Osteocyte (in vitro differentiated cells): Measurements from ENCODE around the gene DLAT. TPM values are rescaled to one million over a fixed set of nuclear protein-coding genes. Genes with fewer than 3 reads are reported as not detected.
A peak's percentile ranks its signal among the peaks of the same experiment; 100 is the strongest.

Source experiments
- DNase-seq: peaks from one replicate; pipeline ENCODE4 v3.0.0; 2021; ENCODE audit warnings: mixed read lengths; ENCODE audit not compliant: unreplicated experiment; ENCODE audit errors: extremely low spot score
- H3K27ac Mint-ChIP-seq: one replicate; pipeline ENCODE4 v1.8.0; 2021; ENCODE audit warnings: mild to moderate bottlenecking, mixed read lengths; ENCODE audit not compliant: unreplicated experiment
- H3K27me3 Mint-ChIP-seq: one replicate; pipeline ENCODE4 v1.8.0; 2021; ENCODE audit warnings: mixed read lengths; ENCODE audit not compliant: unreplicated experiment
- H3K36me3 Mint-ChIP-seq: one replicate; pipeline ENCODE4 v1.8.0; 2021; ENCODE audit warnings: mixed read lengths; ENCODE audit not compliant: unreplicated experiment
- H3K4me1 Mint-ChIP-seq: one replicate; pipeline ENCODE4 v1.8.0; 2021; ENCODE audit warnings: mixed read lengths; ENCODE audit not compliant: unreplicated experiment
- H3K4me3 Mint-ChIP-seq: one replicate; pipeline ENCODE4 v1.8.0; 2021; ENCODE audit warnings: mild to moderate bottlenecking, moderate library complexity, mixed read lengths; ENCODE audit not compliant: unreplicated experiment
- H3K9me3 Mint-ChIP-seq: one replicate; pipeline ENCODE4 v1.8.0; 2021; ENCODE audit warnings: mixed read lengths; ENCODE audit not compliant: unreplicated experiment
- long read RNA-seq: library from polyadenylated mRNA; unstranded; transcript quantifications from one replicate; pipeline ENCODE4 v2.0.0, GENCODE V29; 2021
- total RNA-seq: library from RNA; stranded (reverse); gene quantifications from 2 replicates; pipeline ENCODE4 v1.2.1, GENCODE V29; 2021
- TF ChIP-seq, protein P1 (sequence below): fragments of 200-600 bp; sonication (generic); IDR thresholded peaks from 2 replicates; pipeline ENCODE4 v1.5.0; 2021; ENCODE audit warnings: antibody characterized with exemption, mild to moderate bottlenecking, moderate library complexity

The DLAT gene
- total RNA-seq, result 26.3 and 26.4 TPM in 2 replicates
- long read RNA-seq, full-length matches to known transcripts, result 68 of 85 reads
- long read RNA-seq, partial matches to known transcripts, result 11 of 85 reads
- long read RNA-seq, other reads (novel, unspliced or antisense), result 6 of 85 reads

DNA sequence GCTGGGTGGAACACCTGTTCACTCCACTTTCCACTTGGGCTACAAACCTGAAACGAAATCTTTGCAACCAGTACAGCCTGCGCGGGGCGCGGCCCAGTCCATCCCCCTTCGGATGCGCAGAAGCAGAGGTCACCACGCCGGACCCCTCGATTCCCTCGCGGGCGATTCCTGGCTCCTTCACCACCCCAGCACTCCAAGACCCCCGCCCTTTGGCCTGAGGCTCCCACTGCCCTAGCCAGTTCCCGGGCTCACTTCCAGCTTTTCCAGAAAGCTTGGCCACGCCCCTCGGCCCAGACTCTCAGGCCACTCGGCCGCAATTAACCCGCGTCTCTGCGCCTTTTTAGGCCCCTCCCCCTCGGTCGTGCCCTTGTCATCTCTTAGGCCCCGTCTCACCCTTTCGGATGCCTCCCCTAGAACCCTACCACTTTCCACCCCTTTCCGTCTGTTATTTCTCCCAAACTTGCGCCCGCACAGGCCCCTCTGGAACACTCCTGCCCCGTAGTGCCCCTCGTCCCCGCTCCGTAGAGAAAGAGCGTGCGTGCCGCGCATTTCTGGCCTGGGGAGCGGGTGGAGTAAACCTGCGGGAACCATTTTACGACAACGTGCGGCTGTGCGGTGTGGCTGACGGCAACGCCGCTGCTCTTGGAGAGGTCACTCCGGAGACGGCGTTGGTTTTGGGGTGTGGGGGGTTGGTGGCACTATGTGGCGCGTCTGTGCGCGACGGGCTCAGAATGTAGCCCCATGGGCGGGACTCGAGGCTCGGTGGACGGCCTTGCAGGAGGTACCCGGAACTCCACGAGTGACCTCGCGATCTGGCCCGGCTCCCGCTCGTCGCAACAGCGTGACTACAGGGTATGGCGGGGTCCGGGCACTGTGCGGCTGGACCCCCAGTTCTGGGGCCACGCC lies at the start of gene DLAT:
DLAT (plus strand) TSS at position 636 of the 906 bp plus-strand sequence; CDS start at position 701, 65 bp downstream.
- Mint-ChIP-seq H3K4me1 (peaks cover 19% of the 10 kb centered on the region), H3K27me3 (no peaks in the 10 kb centered on the region), H3K4me3 (peak within 1 kb of the TSS; percentile 99), H3K27ac (peak within 1 kb of the TSS; percentile 95), H3K9me3 (no peaks in the 10 kb centered on the region), H3K36me3 (peaks cover 24% of the 10 kb centered on the region)
- peak; percentile 88 for DNase-seq
- TF ChIP-seq, protein P1, sequence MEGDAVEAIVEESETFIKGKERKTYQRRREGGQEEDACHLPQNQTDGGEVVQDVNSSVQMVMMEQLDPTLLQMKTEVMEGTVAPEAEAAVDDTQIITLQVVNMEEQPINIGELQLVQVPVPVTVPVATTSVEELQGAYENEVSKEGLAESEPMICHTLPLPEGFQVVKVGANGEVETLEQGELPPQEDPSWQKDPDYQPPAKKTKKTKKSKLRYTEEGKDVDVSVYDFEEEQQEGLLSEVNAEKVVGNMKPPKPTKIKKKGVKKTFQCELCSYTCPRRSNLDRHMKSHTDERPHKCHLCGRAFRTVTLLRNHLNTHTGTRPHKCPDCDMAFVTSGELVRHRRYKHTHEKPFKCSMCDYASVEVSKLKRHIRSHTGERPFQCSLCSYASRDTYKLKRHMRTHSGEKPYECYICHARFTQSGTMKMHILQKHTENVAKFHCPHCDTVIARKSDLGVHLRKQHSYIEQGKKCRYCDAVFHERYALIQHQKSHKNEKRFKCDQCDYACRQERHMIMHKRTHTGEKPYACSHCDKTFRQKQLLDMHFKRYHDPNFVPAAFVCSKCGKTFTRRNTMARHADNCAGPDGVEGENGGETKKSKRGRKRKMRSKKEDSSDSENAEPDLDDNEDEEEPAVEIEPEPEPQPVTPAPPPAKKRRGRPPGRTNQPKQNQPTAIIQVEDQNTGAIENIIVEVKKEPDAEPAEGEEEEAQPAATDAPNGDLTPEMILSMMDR, result no peak

DNA sequence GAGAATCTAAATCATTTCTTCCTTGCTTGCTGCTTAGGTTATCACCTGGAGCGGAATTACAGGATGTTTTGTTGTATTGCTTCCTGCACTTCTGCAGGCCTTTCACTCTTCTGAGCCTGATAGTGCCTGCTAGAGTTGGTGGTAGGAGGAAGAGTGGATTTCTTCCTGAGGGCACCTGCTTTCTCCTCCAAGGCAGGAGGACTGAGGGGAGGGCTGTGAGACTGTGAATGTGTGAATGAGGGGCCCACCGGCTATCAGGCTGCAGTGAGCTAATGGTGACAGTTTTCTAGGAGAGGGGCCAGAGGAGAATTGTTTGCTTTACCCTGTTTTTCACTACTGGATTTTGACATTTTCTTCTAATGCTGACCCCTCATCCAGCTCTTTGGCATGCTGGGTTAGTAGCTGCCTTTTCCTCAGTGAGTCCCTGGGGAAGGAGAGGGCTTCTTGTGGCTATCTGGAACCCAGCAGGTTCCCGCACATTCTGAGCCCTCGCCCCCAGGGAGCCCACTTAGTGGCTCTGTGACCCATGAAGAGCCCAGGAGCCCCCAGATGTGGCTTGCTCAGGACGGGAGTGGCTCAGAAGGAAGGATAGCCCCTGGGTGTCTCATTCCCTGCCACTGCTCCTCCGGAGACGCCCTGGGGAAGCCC lies 49.0 kb upstream of the DLAT start:
- no peaks in the 10 kb centered on the region for H3K9me3 Mint-ChIP-seq
- H3K4me3 Mint-ChIP-seq, result peak overlapping the region; percentile 87
- H3K4me1 Mint-ChIP-seq, result peaks cover 29% of the 10 kb centered on the region
- DNase-seq, result no peak
- H3K36me3 Mint-ChIP-seq, result no peaks in the 10 kb centered on the region
- no peaks in the 10 kb centered on the region for H3K27me3 Mint-ChIP-seq
- TF ChIP-seq, protein P1, result no peak
- peak overlapping the region; percentile 93 for H3K27ac Mint-ChIP-seq

DNA sequence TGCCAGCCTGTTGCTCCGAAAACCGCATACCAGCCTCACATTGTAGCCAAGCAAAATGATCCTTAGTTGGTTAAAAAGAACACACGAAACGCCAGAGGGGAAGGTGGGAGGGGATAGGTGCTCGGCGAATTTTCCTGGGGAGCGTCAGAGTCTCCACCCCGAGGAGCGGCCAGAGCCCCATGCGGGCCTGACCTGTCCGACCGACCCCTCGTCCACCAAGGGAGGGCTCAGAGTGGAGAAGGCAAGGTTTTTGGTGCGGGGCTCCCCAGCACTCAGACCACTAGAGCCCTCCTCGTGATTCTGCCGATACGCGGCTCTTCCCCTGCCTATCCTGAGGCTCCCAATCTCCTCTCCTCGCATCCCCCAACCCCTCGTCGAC lies 48.5 kb upstream of the DLAT start:
- no peaks in the 10 kb centered on the region for H3K27me3 Mint-ChIP-seq
- H3K36me3 Mint-ChIP-seq, result no peaks in the 10 kb centered on the region
- peaks cover 29% of the 10 kb centered on the region for H3K4me1 Mint-ChIP-seq
- no peaks in the 10 kb centered on the region for H3K9me3 Mint-ChIP-seq
- DNase-seq, result no peak
- TF ChIP-seq, protein P1, result no peak
- H3K4me3 Mint-ChIP-seq, result peak overlapping the region; percentile 87
- H3K27ac Mint-ChIP-seq, result peak overlapping the region; percentile 93

DNA sequence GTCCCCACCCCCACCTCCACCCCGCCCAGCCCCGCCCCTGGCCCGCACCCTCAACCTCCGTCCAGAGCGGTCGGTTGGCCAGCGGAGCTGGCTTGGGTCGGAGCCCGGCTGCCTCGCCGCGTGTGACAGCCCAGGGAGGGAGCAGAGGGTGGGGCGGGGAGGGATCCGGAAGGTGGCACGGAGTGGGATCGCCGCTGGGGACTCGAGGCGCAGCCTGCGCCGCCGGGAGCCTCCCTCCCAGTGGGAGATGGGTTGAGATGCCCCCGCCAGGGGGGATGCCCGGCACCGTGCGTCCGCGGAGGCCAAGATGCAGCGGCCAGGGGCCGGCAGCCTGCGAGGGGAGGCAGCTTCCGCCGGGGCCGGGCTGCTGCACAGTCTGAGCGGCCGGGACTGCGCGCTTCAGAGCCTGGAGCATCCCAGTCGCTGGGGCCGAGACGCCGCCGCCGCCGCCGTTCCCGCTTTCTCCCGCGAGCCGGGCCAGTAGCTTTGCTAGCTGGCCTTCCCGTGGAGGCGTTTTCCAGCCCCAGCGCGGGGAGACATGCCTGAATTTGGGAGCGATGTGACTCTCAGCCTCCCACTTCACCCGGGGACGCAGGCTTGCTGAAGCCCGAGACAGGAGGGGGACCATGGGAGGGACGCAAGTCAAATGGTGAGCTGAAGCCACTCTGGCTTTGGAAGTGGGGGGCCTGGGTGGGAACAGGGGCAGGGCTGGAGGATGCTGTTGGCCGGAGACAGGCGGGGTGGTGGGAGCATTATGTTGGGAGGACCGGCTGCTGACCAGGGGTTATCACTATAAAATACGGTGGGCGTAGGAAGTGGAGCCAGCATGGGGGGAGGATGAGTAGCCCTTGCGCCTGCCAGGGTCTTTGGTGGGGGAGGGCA lies 47.8 kb upstream of the DLAT start:
- Mint-ChIP-seq H3K36me3 (peaks cover 2% of the 10 kb centered on the region), H3K9me3 (no peaks in the 10 kb centered on the region), H3K27ac (peak overlapping the region; percentile 93), H3K27me3 (no peaks in the 10 kb centered on the region), H3K4me3 (peak overlapping the region; percentile 87), H3K4me1 (peaks cover 31% of the 10 kb centered on the region)
- TF ChIP-seq, protein P1, result no peak
- DNase-seq, result peak; percentile 87
